Muscle layer of duodenum (tissue), 2 donors: ENCODE results near the gene SLC16A2.

Experiments
- H3K27ac ChIP-seq: one replicate; pipeline ENCODE4 v1.7.0; 2013; ENCODE audit warnings: mild to moderate bottlenecking, low read length
- H3K27me3 ChIP-seq: one replicate; pipeline ENCODE4 v1.7.0; 2013; ENCODE audit warnings: low read depth, mild to moderate bottlenecking, control low read depth, low read length
- H3K36me3 ChIP-seq, 2 donors: one replicate each; pipeline ENCODE4 v1.7.0; 2013; ENCODE audit warnings: low read length in 2 of 2, control low read depth in 1 of 2, mild to moderate bottlenecking in 1 of 2; ENCODE audit not compliant: insufficient read depth in 2 of 2, control insufficient read depth in 1 of 2
- H3K4me1 ChIP-seq, 2 donors: one replicate each; pipeline ENCODE4 v1.7.0; 2013; ENCODE audit warnings: low read length in 2 of 2, mild to moderate bottlenecking in 2 of 2, control low read depth in 1 of 2, moderate library complexity in 1 of 2; ENCODE audit not compliant: insufficient read depth in 2 of 2, control insufficient read depth in 1 of 2
- H3K4me3 ChIP-seq, 2 donors: one replicate each; pipeline ENCODE4 v1.7.0; 2013; ENCODE audit warnings: low read length in 2 of 2, low read depth in 1 of 2, mild to moderate bottlenecking in 1 of 2
- H3K9me3 ChIP-seq, 2 donors: one replicate each; pipeline ENCODE4 v1.7.0; 2013; ENCODE audit warnings: low read length in 2 of 2, control low read depth in 1 of 2, mild to moderate bottlenecking in 1 of 2; ENCODE audit not compliant: control insufficient read depth in 1 of 2
- donor health status: healthy.

The SLC16A2 gene

GRCh38 chrX:74545880-74546523 lies 124.7 kb downstream of the SLC16A2 start:
- no peak overlapping the region for H3K27ac ChIP-seq
- no peaks in the 10 kb centered on the region for H3K36me3 ChIP-seq
- no peaks in the 10 kb centered on the region for H3K9me3 ChIP-seq
- H3K4me1 ChIP-seq, result no peaks in the 10 kb centered on the region
- H3K27me3 ChIP-seq, result no peaks in the 10 kb centered on the region
- H3K4me3 ChIP-seq, result no peak overlapping the region

- Histone ChIP-seq H3K4me3 (no peak overlapping the region), H3K4me1 (no peaks in the 10 kb centered on the region)
Observed at GRCh38 chrX:74546984-74547383, 125.7 kb downstream of the SLC16A2 start.

GRCh38 chrX:74550295-74550802 lies 129.1 kb downstream of the SLC16A2 start:
- peak overlapping the region in 1 of 2 donors; percentile 33 for H3K4me3 ChIP-seq
- H3K27ac ChIP-seq, result peak overlapping the region; percentile 31
- H3K4me1 ChIP-seq, result no peaks in the 10 kb centered on the region

More at GRCh38 chrX:74546984-74547383, 125.7 kb downstream of the SLC16A2 start:
- no peaks in the 10 kb centered on the region for H3K9me3 ChIP-seq
- no peaks in the 10 kb centered on the region for H3K36me3 ChIP-seq
- H3K27me3 ChIP-seq, result no peaks in the 10 kb centered on the region
- no peak overlapping the region for H3K27ac ChIP-seq

GRCh38 chrX:74551934-74552333 lies 130.6 kb downstream of the SLC16A2 start:
- H3K4me3 ChIP-seq, result no peak overlapping the region
- H3K27ac ChIP-seq, result no peak overlapping the region
- H3K36me3 ChIP-seq, result no peaks in the 10 kb centered on the region
- no peaks in the 10 kb centered on the region for H3K27me3 ChIP-seq
- H3K4me1 ChIP-seq, result no peaks in the 10 kb centered on the region
- H3K9me3 ChIP-seq, result no peaks in the 10 kb centered on the region

More at GRCh38 chrX:74550295-74550802, 129.1 kb downstream of the SLC16A2 start:
- H3K27me3 ChIP-seq, result no peaks in the 10 kb centered on the region
- H3K9me3 ChIP-seq, result no peaks in the 10 kb centered on the region
- no peaks in the 10 kb centered on the region for H3K36me3 ChIP-seq

- no peaks in the 10 kb centered on the region for H3K27me3 ChIP-seq
- H3K27ac ChIP-seq, result no peak overlapping the region
- no peaks in the 10 kb centered on the region for H3K4me1 ChIP-seq
- H3K4me3 ChIP-seq, result no peak overlapping the region
- H3K9me3 ChIP-seq, result no peaks in the 10 kb centered on the region
- H3K36me3 ChIP-seq, result no peaks in the 10 kb centered on the region
Observed at GRCh38 chrX:74557378-74557777, 136.1 kb downstream of the SLC16A2 start.

GRCh38 chrX:74578137-74578536 lies 156.8 kb downstream of the SLC16A2 start:
- no peak overlapping the region for H3K27ac ChIP-seq
- no peaks in the 10 kb centered on the region for H3K4me1 ChIP-seq
- no peak overlapping the region for H3K4me3 ChIP-seq
- H3K9me3 ChIP-seq, result no peaks in the 10 kb centered on the region
- H3K27me3 ChIP-seq, result no peaks in the 10 kb centered on the region
- no peaks in the 10 kb centered on the region for H3K36me3 ChIP-seq

- no peak overlapping the region for H3K27ac ChIP-seq
- H3K27me3 ChIP-seq, result no peaks in the 10 kb centered on the region
- H3K4me1 ChIP-seq, result no peaks in the 10 kb centered on the region
- no peak overlapping the region for H3K4me3 ChIP-seq
- no peaks in the 10 kb centered on the region for H3K9me3 ChIP-seq
- H3K36me3 ChIP-seq, result no peaks in the 10 kb centered on the region
Observed at GRCh38 chrX:74579597-74580198, 158.4 kb downstream of the SLC16A2 start.
